Lower leg skin (tissue), 4 donors: ENCODE measurements around the gene IL31. TPM values are rescaled to one million over a fixed set of nuclear protein-coding genes. Genes with fewer than 3 reads are reported as not detected.
A peak's percentile ranks its signal among the peaks of the same experiment; 100 is the strongest.

Source experiments
- DNase-seq, 2 donors: peaks; one replicate each; pipeline ENCODE4 v3.0.0-alpha.2; 2019; ENCODE audit warnings: low spot score in 2 of 2
- H3K4me3 ChIP-seq: fragments of 200-600 bp; sonication (generic); 2 replicates; pipeline ENCODE4 v1.5.1; 2017; ENCODE audit warnings: mild to moderate bottlenecking, low read depth; ENCODE audit not compliant: poor library complexity, severe bottlenecking
- CTCF ChIP-seq, 3 donors: fragments of 450-650 bp; IDR thresholded peaks; one replicate each; pipeline ENCODE4 v1.5.1; 2016; ENCODE audit warnings: antibody characterized with exemption in 3 of 3, mild to moderate bottlenecking in 3 of 3, moderate library complexity in 2 of 3
- POLR2A ChIP-seq, 2 donors: fragments of 450-650 bp; IDR thresholded peaks; one replicate each; pipeline ENCODE4 v1.6.1; 2016 to 2017; ENCODE audit warnings: antibody characterized with exemption in 2 of 2, mild to moderate bottlenecking in 1 of 2, moderate library complexity in 1 of 2
- WGBS, 2 donors: methylation state at CpG; one replicate each; pipeline ENCODE4 v1.1.5; 2018; 5-methylcytosine and 5-hydroxymethylcytosine counted together
- intact Hi-C: fragments of 100-400 bp; cut with DNase I; formaldehyde crosslinking; loops from one replicate; pipeline ENCODE4 v1.15.0; 2023; ENCODE audit warnings: low total_unique reads
- total RNA-seq, 4 donors: library from RNA; depleted of rRNA; stranded (reverse); fragments of >200 nt; gene quantifications; one replicate each; pipeline ENCODE4 v1.1.0, GENCODE V29; 2016

IL31 gene
- total RNA-seq, 4 donors from 2014 or later = not detected

- TF ChIP-seq POLR2A (IDR thresholded peaks at IDR 0.05) (no peak), CTCF (IDR thresholded peaks at IDR 0.05) (no peak)
- DNase-seq = no peak
- WGBS, 2 donors = 85 to 88% methylated on average over 7 of the region's 7 CpGs
- H3K4me3 ChIP-seq = no peak overlapping the region
- intact Hi-C loops = loop anchor here (10.0 kb wide), 1 partner anchor 191 kb away; no protein-coding TSS in a partner anchor
Observed at GRCh38 chr12:122126342-122126635, 47.7 kb downstream of the IL31 start.

- H3K4me3 ChIP-seq = no peak overlapping the region
- 78 to 86% methylated on average over 13 of the region's 13 CpGs for WGBS, 2 donors
- intact Hi-C loops = loop anchor here (10.0 kb wide), 1 partner anchor 191 kb away; no protein-coding TSS in a partner anchor
- DNase-seq = no peak
- TF ChIP-seq POLR2A (IDR thresholded peaks at IDR 0.05) = no peak
- no peak for TF ChIP-seq CTCF (IDR thresholded peaks at IDR 0.05)
Observed at GRCh38 chr12:122125452-122126341, 48.3 kb downstream of the IL31 start.

- no peak for DNase-seq
Observed at GRCh38 chr12:122124370-122124769, 49.7 kb downstream of the IL31 start.

GRCh38 chr12:122123761-122124145 is 50.3 kb downstream of the IL31 start:
- WGBS, 2 donors = 83 to 91% methylated on average over 9 of the region's 9 CpGs
- DNase-seq = no peak
- TF ChIP-seq POLR2A (IDR thresholded peaks at IDR 0.05) (no peak), CTCF (IDR thresholded peaks at IDR 0.05) (no peak)
- intact Hi-C loops = loop anchor here (2.0 to 10.0 kb wide), 2 partner anchors 69 to 189 kb away; no protein-coding TSS in a partner anchor
- no peak overlapping the region for H3K4me3 ChIP-seq

More at GRCh38 chr12:122124370-122124769, 49.7 kb downstream of the IL31 start:
- TF ChIP-seq POLR2A (IDR thresholded peaks at IDR 0.05) (no peak), CTCF (IDR thresholded peaks at IDR 0.05) (no peak)
- WGBS, 2 donors = 92 to 96% methylated on average over 9 to 10 of the region's 14 CpGs
- no peak overlapping the region for H3K4me3 ChIP-seq
- intact Hi-C loops = loop anchor here (10.0 kb wide), 1 partner anchor 190 kb away; no protein-coding TSS in a partner anchor

- DNase-seq = peak; percentile 64 to 92
- 19 to 20% methylated on average over 20 to 22 of the region's 22 CpGs for WGBS, 2 donors
- intact Hi-C loops = loop anchor here (2.0 to 10.0 kb wide), 2 partner anchors 68 to 188 kb away; no protein-coding TSS in a partner anchor
Observed at GRCh38 chr12:122123051-122123760, 50.8 kb downstream of the IL31 start.

More at GRCh38 chr12:122123051-122123760, 50.8 kb downstream of the IL31 start:
- TF ChIP-seq POLR2A (IDR thresholded peaks at IDR 0.05) (no peak), CTCF (IDR thresholded peaks at IDR 0.05) (peak in 1 of 3 donors; percentile 68)
- H3K4me3 ChIP-seq = no peak overlapping the region

Other genes starting within 250 kb of the IL31 start
- gene BCL7A, start 152.3 kb downstream of the IL31 start, total RNA-seq = 10 to 100 TPM; 17.8 to 22.3 (median 18.9) TPM
- gene MLXIP, start 95.5 kb downstream of the IL31 start, total RNA-seq = 10 to 100 TPM; 15.5 to 34.5 (median 19.8) TPM
- gene LRRC43, start 8.9 kb upstream of the IL31 start, total RNA-seq = 1 to 10 TPM in 2 of 4 donors, not detected in 2; 1.2 to 2.3 TPM
- 10 to 100 TPM in 1 of 4 donors, 1 to 10 TPM in 3; 7.4 to 14.9 (median 8.1) TPM for gene B3GNT4, start 29.5 kb upstream of the IL31 start, total RNA-seq
- gene DIABLO, start 51.8 kb upstream of the IL31 start, total RNA-seq = 10 to 100 TPM; 35.5 to 43.9 (median 40.8) TPM
- 10 to 100 TPM; 13.5 to 22.4 (median 17.3) TPM for gene VPS33A, start 92.3 kb upstream of the IL31 start, total RNA-seq
- gene CLIP1, start 248.4 kb upstream of the IL31 start, total RNA-seq = 100 to 1,000 TPM; 118 to 164 (median 133) TPM